Thymus (tissue), 11 donors: Measurements from ENCODE around the gene ADCYAP1. TPM values are rescaled to one million over a fixed set of nuclear protein-coding genes. Genes with fewer than 3 reads are reported as not detected.

ENCODE experiments used
- DNase-seq, 9 donors: peaks; one replicate each; pipeline ENCODE4 v3.0.0-alpha.2; 2013; ENCODE audit warnings: low spot score in 9 of 9, low read depth in 6 of 9, missing footprints in 1 of 9
- H3K27ac ChIP-seq, 2 donors: one replicate each; pipeline ENCODE4 v1.5.1; 2013; ENCODE audit warnings: control low read depth in 1 of 2, low read depth in 1 of 2, low read length in 1 of 2, mild to moderate bottlenecking in 1 of 2, moderate library complexity in 1 of 2
- H3K27me3 ChIP-seq, 2 donors: one replicate each; pipeline ENCODE4 v1.5.1; 2013; ENCODE audit warnings: low read length in 1 of 2; ENCODE audit not compliant: control insufficient read depth in 2 of 2, insufficient read depth in 1 of 2
- H3K36me3 ChIP-seq, 2 donors: one replicate each; pipeline ENCODE4 v1.5.1; 2013; ENCODE audit warnings: low read length in 1 of 2, mild to moderate bottlenecking in 1 of 2, moderate library complexity in 1 of 2; ENCODE audit not compliant: control insufficient read depth in 2 of 2, insufficient read depth in 2 of 2
- H3K4me1 ChIP-seq, 2 donors: one replicate each; pipeline ENCODE4 v1.5.1; 2013; ENCODE audit warnings: low read length in 2 of 2; ENCODE audit not compliant: control insufficient read depth in 2 of 2, insufficient read depth in 2 of 2
- H3K4me3 ChIP-seq, 2 donors: one replicate each; pipeline ENCODE4 v1.5.1; 2013; ENCODE audit warnings: low read length in 2 of 2, control low read depth in 1 of 2, mild to moderate bottlenecking in 1 of 2
- H3K9me3 ChIP-seq, 2 donors: one replicate each; pipeline ENCODE4 v1.5.1; 2013; ENCODE audit warnings: low read length in 1 of 2, mild to moderate bottlenecking in 1 of 2; ENCODE audit not compliant: control insufficient read depth in 2 of 2, insufficient read depth in 1 of 2
- WGBS: extraction: QIAGEN DNeasy Blood & Tissue Kit; methylation state at CpG from one replicate; pipeline ENCODE4 v1.1.7; 2013; 5-methylcytosine and 5-hydroxymethylcytosine counted together
- polyA plus RNA-seq: library from polyadenylated mRNA; stranded (reverse); fragments of 200-250 nt; gene quantifications from one replicate; pipeline ENCODE4 v1.2.3, GENCODE V29; 2013
- total RNA-seq: library from RNA; stranded (reverse); fragments of 120-200 nt; gene quantifications from one replicate; pipeline ENCODE4 v1.2.4, GENCODE V29; 2013
- donor health status: healthy.

Gene ADCYAP1
- total and polyA plus RNA-seq, 2 donors, result 0.19 to 0.68 TPM

DNA sequence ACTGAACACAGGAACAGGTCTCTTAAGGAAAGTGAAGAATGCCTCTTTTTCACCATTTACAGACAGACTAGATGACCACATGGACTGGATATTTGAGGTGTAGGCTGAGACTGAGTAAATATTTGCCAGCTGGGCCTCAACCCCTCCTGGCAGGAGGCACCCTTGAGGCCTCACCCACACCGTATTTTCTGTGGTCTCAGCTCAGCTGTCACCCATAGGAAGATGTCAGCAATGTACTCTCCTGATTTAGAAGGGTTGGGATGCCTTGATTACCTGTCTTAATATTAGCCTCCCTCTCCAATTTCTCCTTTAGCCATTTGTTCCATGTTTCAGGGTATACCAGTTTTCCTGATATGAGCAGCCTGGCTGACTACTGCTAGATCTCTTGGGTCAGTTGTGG, 20.3 kb downstream of the ADCYAP1 start:
- H3K9me3 ChIP-seq, result no peaks in the 10 kb centered on the region
- no peaks in the 10 kb centered on the region for H3K27me3 ChIP-seq
- H3K4me3 ChIP-seq, result no peak overlapping the region
- no peaks in the 10 kb centered on the region for H3K36me3 ChIP-seq
- no peaks in the 10 kb centered on the region for H3K4me1 ChIP-seq
- WGBS, result 64% methylated on average over 1 of the region's 1 CpG
- no peak overlapping the region for H3K27ac ChIP-seq
- no peak for DNase-seq

DNA sequence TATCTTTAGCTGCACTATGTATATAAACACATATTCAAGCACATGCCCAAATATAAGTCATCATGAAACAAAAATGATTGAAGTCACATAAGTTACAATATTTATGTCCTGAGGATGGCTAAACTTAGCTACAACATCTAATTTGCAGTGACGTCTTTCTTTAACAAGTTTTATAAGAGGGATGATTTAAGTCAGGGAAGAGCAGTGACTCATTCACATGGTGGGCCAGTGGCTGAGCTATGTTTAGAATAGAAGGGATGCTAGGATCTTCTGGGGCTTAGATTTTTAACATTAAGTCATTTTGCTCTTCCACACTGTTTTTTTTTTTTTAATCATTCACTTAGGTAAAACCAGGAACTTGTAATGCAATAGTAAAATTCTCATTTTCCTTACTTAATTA, 22.3 kb downstream of the ADCYAP1 start:
- H3K4me3 ChIP-seq, result no peak overlapping the region
- H3K27me3 ChIP-seq, result no peaks in the 10 kb centered on the region
- 80% methylated on average over 1 of the region's 1 CpG for WGBS
- no peaks in the 10 kb centered on the region for H3K4me1 ChIP-seq
- no peak for DNase-seq
- no peak overlapping the region for H3K27ac ChIP-seq
- H3K36me3 ChIP-seq, result no peaks in the 10 kb centered on the region
- H3K9me3 ChIP-seq, result no peaks in the 10 kb centered on the region

- 11% methylated on average over 2 of the region's 2 CpGs for WGBS
- Histone ChIP-seq H3K4me1 (no peaks in the 10 kb centered on the region), H3K4me3 (no peak overlapping the region), H3K27me3 (no peaks in the 10 kb centered on the region), H3K27ac (no peak overlapping the region), H3K9me3 (no peaks in the 10 kb centered on the region), H3K36me3 (no peaks in the 10 kb centered on the region)
- DNase-seq, result no peak
Measured at GRCh38 chr18:933082-933481, 28.4 kb downstream of the ADCYAP1 start.

- Histone ChIP-seq H3K27me3 (no peaks in the 10 kb centered on the region), H3K27ac (no peak overlapping the region), H3K9me3 (no peaks in the 10 kb centered on the region), H3K4me1 (no peaks in the 10 kb centered on the region), H3K36me3 (no peaks in the 10 kb centered on the region), H3K4me3 (no peak overlapping the region)
- 71% methylated on average over 8 of the region's 8 CpGs for WGBS
- no peak for DNase-seq
Measured at GRCh38 chr18:934518-935133, 30.0 kb downstream of the ADCYAP1 start.

GRCh38 chr18:936941-937340, 32.3 kb downstream of the ADCYAP1 start:
- H3K9me3 ChIP-seq, result no peaks in the 10 kb centered on the region
- H3K4me1 ChIP-seq, result no peaks in the 10 kb centered on the region
- H3K27ac ChIP-seq, result no peak overlapping the region
- no peaks in the 10 kb centered on the region for H3K36me3 ChIP-seq
- no peak overlapping the region for H3K4me3 ChIP-seq
- WGBS, result 83% methylated on average over 6 of the region's 6 CpGs
- H3K27me3 ChIP-seq, result no peaks in the 10 kb centered on the region
- DNase-seq, result no peak

DNA sequence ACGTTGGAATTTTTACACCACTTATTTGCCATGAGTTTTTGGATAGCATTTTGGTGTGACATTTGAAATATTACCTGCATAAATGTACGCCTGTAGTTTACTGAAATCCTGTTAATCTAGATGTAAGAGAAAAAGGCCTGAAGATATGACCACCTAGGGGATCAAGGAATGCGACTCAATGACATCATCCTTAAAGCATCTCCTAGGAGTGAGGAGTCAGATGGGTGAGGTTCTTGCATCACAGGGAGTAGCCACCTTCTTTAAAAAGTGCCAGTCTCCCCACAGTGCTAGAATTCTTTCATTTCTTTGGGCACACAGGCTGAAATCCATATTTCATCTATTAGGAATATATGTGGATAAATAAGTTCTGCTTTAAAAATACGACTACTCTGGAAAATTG, 34.5 kb downstream of the ADCYAP1 start:
- Histone ChIP-seq H3K4me1 (no peaks in the 10 kb centered on the region), H3K27me3 (no peaks in the 10 kb centered on the region), H3K36me3 (no peaks in the 10 kb centered on the region), H3K9me3 (no peaks in the 10 kb centered on the region), H3K27ac (no peak overlapping the region), H3K4me3 (no peak overlapping the region)
- WGBS, result 53% methylated on average over 4 of the region's 4 CpGs
- no peak for DNase-seq

DNA sequence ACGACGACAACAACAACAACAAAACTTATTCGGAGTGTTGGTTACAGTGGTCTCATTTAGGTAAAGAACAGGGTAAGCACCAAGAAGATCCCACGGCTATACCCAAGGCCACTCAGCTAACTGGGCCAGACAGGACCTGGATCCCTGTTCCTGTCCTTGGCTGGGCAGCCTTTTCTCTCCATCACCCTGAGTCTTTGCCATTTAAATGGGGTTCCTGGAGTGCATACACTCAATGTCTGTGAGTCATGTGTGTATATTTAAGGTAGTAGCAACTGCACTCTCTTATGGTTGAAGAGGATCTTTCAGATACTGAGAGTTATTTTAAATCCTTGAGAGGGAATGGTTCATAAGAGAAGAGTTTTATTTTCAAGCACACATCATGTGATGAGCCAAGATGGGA, 35.3 kb downstream of the ADCYAP1 start:
- H3K9me3 ChIP-seq, result no peaks in the 10 kb centered on the region
- H3K27ac ChIP-seq, result no peak overlapping the region
- WGBS, result 93% methylated on average over 4 of the region's 4 CpGs
- no peaks in the 10 kb centered on the region for H3K4me1 ChIP-seq
- no peaks in the 10 kb centered on the region for H3K27me3 ChIP-seq
- no peak for DNase-seq
- H3K4me3 ChIP-seq, result no peak overlapping the region
- H3K36me3 ChIP-seq, result no peaks in the 10 kb centered on the region

DNA sequence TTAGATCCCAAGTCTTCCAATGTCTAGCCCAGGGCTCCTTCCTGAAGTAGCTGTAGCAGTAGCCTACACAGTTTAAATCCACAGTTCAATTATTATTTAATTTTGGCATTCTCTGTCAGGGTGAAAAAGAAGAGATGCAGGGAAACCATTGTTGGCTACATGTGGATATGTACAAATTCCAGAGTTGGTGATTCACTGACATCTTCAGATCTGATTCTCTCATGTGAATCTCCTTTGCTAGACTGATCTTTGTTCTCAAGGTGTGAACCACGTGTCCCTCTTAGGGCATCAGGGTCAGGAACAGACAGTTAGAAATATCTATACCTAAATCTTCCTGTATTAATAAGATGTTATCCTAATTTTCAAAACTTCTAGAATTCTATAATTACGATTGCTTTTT, 36.7 kb downstream of the ADCYAP1 start:
- no peaks in the 10 kb centered on the region for H3K27me3 ChIP-seq
- H3K4me1 ChIP-seq, result no peaks in the 10 kb centered on the region
- H3K27ac ChIP-seq, result no peak overlapping the region
- no peaks in the 10 kb centered on the region for H3K36me3 ChIP-seq
- no peak overlapping the region for H3K4me3 ChIP-seq
- 84% methylated on average over 2 of the region's 2 CpGs for WGBS
- no peak for DNase-seq
- H3K9me3 ChIP-seq, result no peaks in the 10 kb centered on the region

- H3K4me3 ChIP-seq, result no peak overlapping the region
- H3K27me3 ChIP-seq, result no peaks in the 10 kb centered on the region
- no peaks in the 10 kb centered on the region for H3K36me3 ChIP-seq
- WGBS, result 80% methylated on average over 1 of the region's 1 CpG
- no peak for DNase-seq
- H3K4me1 ChIP-seq, result no peaks in the 10 kb centered on the region
- H3K9me3 ChIP-seq, result no peaks in the 10 kb centered on the region
- H3K27ac ChIP-seq, result no peak overlapping the region
Measured at GRCh38 chr18:944440-944839, 39.8 kb downstream of the ADCYAP1 start.
